NCI-H2196 treated with DMSO at 0.1 percent for 48 hours (cell line): Measurements from ENCODE around the gene CDC16.
"Not testable (repeated sequence)": the region's sequence is repeated elsewhere in the genome, so short reads cannot be mapped to it uniquely, and the experiment has no call there.

ENCODE experiments used
- DNase-seq: peaks from one replicate; lab custom pipeline; 2025; ENCODE audit not compliant: unreplicated experiment; lab: John Stamatoyannopoulos, UW

CDC16 gene

GRCh38 chr13:114227528-114227927 lies 7.2 kb upstream of the CDC16 start:
- DNase-seq, result no peak

- no peak for DNase-seq
Observed at GRCh38 chr13:114228176-114228575, 6.5 kb upstream of the CDC16 start.

GRCh38 chr13:114229506-114229905 lies 5.2 kb upstream of the CDC16 start:
- no peak for DNase-seq

- no peak for DNase-seq
Observed at GRCh38 chr13:114230117-114230516, 4.6 kb upstream of the CDC16 start.

- DNase-seq, result no peak
Observed at GRCh38 chr13:114230575-114230974, 4.1 kb upstream of the CDC16 start.

- DNase-seq, result no peak
Observed at GRCh38 chr13:114231886-114232285, 2.8 kb upstream of the CDC16 start.

- no peak for DNase-seq
Observed at GRCh38 chr13:114234266-114234644, 442 bp upstream of the CDC16 start.

GRCh38 chr13:114235697-114236096 lies 1.0 kb downstream of the CDC16 start:
- no peak for DNase-seq

- DNase-seq, result no peak
Observed at GRCh38 chr13:114236227-114236626, 1.5 kb downstream of the CDC16 start.

- no peak for DNase-seq
Observed at GRCh38 chr13:114237415-114238112, 2.9 kb downstream of the CDC16 start.

- DNase-seq, result no peak
Observed at GRCh38 chr13:114241918-114242317, 7.2 kb downstream of the CDC16 start.

GRCh38 chr13:114243971-114244370 lies 9.3 kb downstream of the CDC16 start:
- no peak for DNase-seq

GRCh38 chr13:114244637-114245036 lies 9.9 kb downstream of the CDC16 start:
- DNase-seq, result no peak

- no peak for DNase-seq
Observed at GRCh38 chr13:114248011-114248410, 13.3 kb downstream of the CDC16 start.

- DNase-seq, result no peak
Observed at GRCh38 chr13:114249077-114249476, 14.4 kb downstream of the CDC16 start.

GRCh38 chr13:114251639-114252440 lies 17.1 kb downstream of the CDC16 start:
- not testable (repeated sequence) for DNase-seq

- no peak for DNase-seq
Observed at GRCh38 chr13:114256547-114256946, 21.9 kb downstream of the CDC16 start.

GRCh38 chr13:114257014-114257413 lies 22.3 kb downstream of the CDC16 start:
- DNase-seq, result no peak

GRCh38 chr13:114258589-114258988 lies 23.9 kb downstream of the CDC16 start:
- no peak for DNase-seq

GRCh38 chr13:114259374-114259773 lies 24.7 kb downstream of the CDC16 start:
- no peak for DNase-seq

GRCh38 chr13:114259974-114260373 lies 25.3 kb downstream of the CDC16 start:
- peak; percentile 41 for DNase-seq

- DNase-seq, result no peak
Observed at GRCh38 chr13:114260814-114261213, 26.1 kb downstream of the CDC16 start.
